HEK293 (cell line): ENCODE results near the gene MAPKAPK3.
"Not testable (repeated sequence)": the region's sequence is repeated elsewhere in the genome, so short reads cannot be mapped to it uniquely, and the experiment has no call there.

Experiments
- CTCF ChIA-PET: fragments of 350-600 bp; formaldehyde crosslinking; extraction: SDS; loops from one replicate; lab custom pipeline; 2021; ENCODE audit warnings: antibody characterized with exemption; lab: Yijun Ruan, JAX
- POLR2A ChIA-PET: fragments of 300-600 bp; formaldehyde crosslinking; extraction: SDS; loops from one replicate; lab custom pipeline; 2020; ENCODE audit warnings: antibody characterized with exemption, inconsistent platforms; lab: Yijun Ruan, JAX
- H3K27ac ChIP-seq: fragments of 200-500 bp; sonication (Bioruptor generic); 2 replicates; pipeline ENCODE4 v1.5.1; 2014; ENCODE audit warnings: low read depth, low read length, control low read depth, inconsistent platforms; ENCODE audit errors: extremely low read depth
- H3K36me3 ChIP-seq, 2 experiments: fragments of 200-500 bp in 1 of 2; sonication (Bioruptor generic) in 1 of 2; 1 replicate in 1 of 2; 2 replicates in 1 of 2; pipeline ENCODE4 v1.5.1; 2014 to 2017; ENCODE audit warnings: inconsistent platforms in 2 of 2, low read length in 2 of 2; ENCODE audit not compliant: control insufficient read depth in 2 of 2, insufficient read depth in 1 of 2
- H3K4me1 ChIP-seq: fragments of 200-500 bp; sonication (Bioruptor generic); 2 replicates; pipeline ENCODE4 v1.5.1; 2014; ENCODE audit warnings: mild to moderate bottlenecking, low read length, inconsistent platforms; ENCODE audit not compliant: control insufficient read depth, insufficient read depth
- H3K4me3 ChIP-seq: 2 replicates; pipeline ENCODE4 v1.5.1; 2011; ENCODE audit warnings: low read depth, mild to moderate bottlenecking, control low read depth, low read length, moderate library complexity
- H3K9me3 ChIP-seq: fragments of 200-500 bp; sonication (Bioruptor generic); 2 replicates; pipeline ENCODE4 v1.5.1; 2014; ENCODE audit warnings: low read depth, low read length, inconsistent platforms; ENCODE audit not compliant: control insufficient read depth, insufficient read depth
- EGR2 ChIP-seq: fragments of 450-650 bp; formaldehyde crosslinking; IDR thresholded peaks from 2 replicates; pipeline ENCODE4 v1.5.1; 2016; ENCODE audit warnings: low read depth, missing biosample characterization, missing genetic modification characterization
- GFI1B ChIP-seq: fragments of 450-650 bp; formaldehyde crosslinking; IDR thresholded peaks from 2 replicates; pipeline ENCODE4 v1.5.1; 2016; ENCODE audit warnings: missing biosample characterization, missing genetic modification characterization
- GLI4 ChIP-seq: fragments of 450-650 bp; formaldehyde crosslinking; IDR thresholded peaks from 2 replicates; pipeline ENCODE4 v1.5.1; 2016; ENCODE audit warnings: missing biosample characterization, missing genetic modification characterization
- HOXD13 ChIP-seq: sonication (generic); formaldehyde crosslinking; IDR thresholded peaks from 2 replicates; pipeline ENCODE4 v1.8.0; 2022; ENCODE audit warnings: missing genetic modification reagents, borderline replicate concordance
- KLF10 ChIP-seq: fragments of 450-650 bp; IDR thresholded peaks from 2 replicates; pipeline ENCODE4 v1.5.1; 2018; ENCODE audit warnings: missing biosample characterization, mild to moderate bottlenecking, missing genetic modification characterization
- KLF7 ChIP-seq: fragments of 450-650 bp; formaldehyde crosslinking; IDR thresholded peaks from 2 replicates; pipeline ENCODE4 v1.5.1; 2016; ENCODE audit warnings: missing biosample characterization, missing genetic modification characterization, borderline replicate concordance
- OVOL3 ChIP-seq: fragments of 450-650 bp; formaldehyde crosslinking; IDR thresholded peaks from 2 replicates; pipeline ENCODE4 v1.5.1; 2016; ENCODE audit warnings: missing biosample characterization, missing genetic modification characterization
- ZBTB8A ChIP-seq: fragments of 450-650 bp; formaldehyde crosslinking; IDR thresholded peaks from 2 replicates; pipeline ENCODE4 v1.5.1; 2016; ENCODE audit warnings: missing biosample characterization, missing genetic modification characterization
- ZEB2 ChIP-seq: fragments of 450-650 bp; formaldehyde crosslinking; IDR thresholded peaks from 2 replicates; pipeline ENCODE4 v1.5.1; 2016; ENCODE audit warnings: missing biosample characterization, missing genetic modification characterization
- ZFHX2 ChIP-seq: fragments of 450-650 bp; formaldehyde crosslinking; conservative IDR thresholded peaks from 2 replicates; pipeline ENCODE4 v1.5.1; 2016; ENCODE audit warnings: missing biosample characterization, missing genetic modification characterization
- ZNF121 ChIP-seq: fragments of 450-650 bp; formaldehyde crosslinking; IDR thresholded peaks from 2 replicates; pipeline ENCODE4 v1.5.1; 2016; ENCODE audit warnings: missing biosample characterization, missing genetic modification characterization
- ZNF16 ChIP-seq: fragments of 450-650 bp; formaldehyde crosslinking; IDR thresholded peaks from 2 replicates; pipeline ENCODE4 v1.5.1; 2016; ENCODE audit warnings: low read depth, missing biosample characterization, missing genetic modification characterization
- ZNF174 ChIP-seq: fragments of 450-650 bp; formaldehyde crosslinking; IDR thresholded peaks from 2 replicates; pipeline ENCODE4 v1.5.0; 2017; ENCODE audit warnings: missing biosample characterization, mild to moderate bottlenecking, missing genetic modification characterization
- ZNF202 ChIP-seq: fragments of 450-650 bp; formaldehyde crosslinking; IDR thresholded peaks from 2 replicates; pipeline ENCODE4 v1.5.1; 2016; ENCODE audit warnings: missing biosample characterization, missing genetic modification characterization, borderline replicate concordance
- ZNF223 ChIP-seq: fragments of 450-650 bp; formaldehyde crosslinking; IDR thresholded peaks from 2 replicates; pipeline ENCODE4 v1.5.1; 2016; ENCODE audit warnings: missing biosample characterization, missing genetic modification characterization
- ZNF416 ChIP-seq: fragments of 450-650 bp; formaldehyde crosslinking; IDR thresholded peaks from 2 replicates; pipeline ENCODE4 v1.5.1; 2016; ENCODE audit warnings: missing biosample characterization, missing genetic modification characterization
- ZNF585B ChIP-seq: fragments of 450-650 bp; formaldehyde crosslinking; IDR thresholded peaks from 2 replicates; pipeline ENCODE4 v1.5.1; 2016; ENCODE audit warnings: missing biosample characterization, missing genetic modification characterization
- ZNF610 ChIP-seq: fragments of 450-650 bp; formaldehyde crosslinking; IDR thresholded peaks from 2 replicates; pipeline ENCODE4 v1.5.1; 2016; ENCODE audit warnings: missing biosample characterization, missing genetic modification characterization, borderline replicate concordance
- ZNF645 ChIP-seq: fragments of 450-650 bp; formaldehyde crosslinking; IDR thresholded peaks from 2 replicates; pipeline ENCODE4; 2016; ENCODE audit warnings: missing biosample characterization, missing genetic modification characterization
- ZNF776 ChIP-seq: fragments of 450-650 bp; formaldehyde crosslinking; IDR thresholded peaks from 2 replicates; pipeline ENCODE4 v1.5.0; 2017; ENCODE audit warnings: missing biosample characterization, missing genetic modification characterization, borderline replicate concordance
- ZNF843 ChIP-seq: fragments of 450-650 bp; formaldehyde crosslinking; IDR thresholded peaks from 2 replicates; pipeline ENCODE4 v1.5.1; 2016; ENCODE audit warnings: missing biosample characterization, missing genetic modification characterization
- TF ChIP-seq, protein P1 (sequence below): fragments of 450-650 bp; formaldehyde crosslinking; IDR thresholded peaks from 2 replicates; pipeline ENCODE4 v1.5.1; 2016; ENCODE audit warnings: missing biosample characterization, missing genetic modification characterization

MAPKAPK3 gene

GRCh38 chr3:50687127-50687751, 70.3 kb downstream of the MAPKAPK3 start (continued):
- TF ChIP-seq ZNF416 (tag by site-specific recombination) (no peak), ZNF174 (tag by site-specific recombination) (no peak), ZNF843 (tag by site-specific recombination) (no peak)
- TF ChIP-seq, protein P1, sequence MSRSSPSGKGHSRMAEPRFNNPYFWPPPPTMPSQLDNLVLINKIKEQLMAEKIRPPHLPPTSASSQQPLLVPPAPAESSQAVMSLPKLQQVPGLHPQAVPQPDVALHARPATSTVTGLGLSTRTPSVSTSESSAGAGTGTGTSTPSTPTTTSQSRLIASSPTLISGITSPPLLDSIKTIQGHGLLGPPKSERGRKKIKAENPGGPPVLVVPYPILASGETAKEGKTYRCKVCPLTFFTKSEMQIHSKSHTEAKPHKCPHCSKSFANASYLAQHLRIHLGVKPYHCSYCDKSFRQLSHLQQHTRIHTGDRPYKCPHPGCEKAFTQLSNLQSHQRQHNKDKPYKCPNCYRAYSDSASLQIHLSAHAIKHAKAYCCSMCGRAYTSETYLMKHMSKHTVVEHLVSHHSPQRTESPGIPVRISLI (tag by site-specific recombination), result peak; percentile 40; the same call in 1 of the 2 replicates

GRCh38 chr3:50687916-50688315, 71.0 kb downstream of the MAPKAPK3 start:
- TF ChIP-seq GLI4, result no peak
- TF ChIP-seq ZNF121, result no peak
- TF ChIP-seq ZFHX2 (tag by site-specific recombination), result no peak
- TF ChIP-seq ZBTB8A (tag by site-specific recombination), result no peak
- no peak for TF ChIP-seq HOXD13
- no peak for TF ChIP-seq ZEB2
- no peak for TF ChIP-seq GFI1B (tag by site-specific recombination)
- no peak for TF ChIP-seq EGR2
- TF ChIP-seq ZNF645 (tag by site-specific recombination), result no peak
- TF ChIP-seq ZNF202 (tag by site-specific recombination), result no peak
- TF ChIP-seq KLF10, result no peak
- no peak for TF ChIP-seq ZNF174 (tag by site-specific recombination)
- TF ChIP-seq ZNF16, result no peak
- TF ChIP-seq OVOL3 (tag by site-specific recombination), result no peak
- TF ChIP-seq KLF7 (tag by site-specific recombination), result no peak
- TF ChIP-seq ZNF223 (tag by site-specific recombination), result no peak
- no peak for TF ChIP-seq ZNF776 (tag by site-specific recombination)
- TF ChIP-seq, all 188 proteins: peak for 0
- H3K9me3 ChIP-seq, result no peaks in the 10 kb centered on the region
- H3K27ac ChIP-seq, result no peak overlapping the region
- POLR2A ChIA-PET, result no interaction called here
- H3K4me3 ChIP-seq, result no peak overlapping the region
- no peaks in the 10 kb centered on the region for H3K36me3 ChIP-seq
- CTCF ChIA-PET, result no interaction called here
- no peaks in the 10 kb centered on the region for H3K4me1 ChIP-seq

DNA sequence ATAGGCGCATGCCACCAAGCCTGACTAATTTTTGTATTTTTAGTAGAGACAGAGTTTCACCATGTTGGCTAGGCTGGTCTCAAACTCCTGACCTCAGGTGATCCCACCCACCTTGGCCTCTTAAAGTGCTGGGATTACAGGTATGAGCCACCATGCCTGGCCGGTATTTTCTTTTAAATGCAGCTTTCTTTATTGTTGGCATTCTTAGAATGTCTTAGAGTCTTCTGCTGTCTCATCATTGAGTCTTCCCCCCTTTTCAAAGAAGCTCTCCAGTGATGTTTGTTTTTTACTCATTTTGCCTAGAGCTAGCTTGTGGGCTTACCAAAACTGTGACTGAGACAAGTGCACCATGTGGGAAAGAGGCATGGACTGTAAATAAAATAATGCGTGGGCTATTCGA, 71.7 kb downstream of the MAPKAPK3 start:
- H3K9me3 ChIP-seq, H3K36me3 ChIP-seq, H3K4me1 ChIP-seq, H3K27ac ChIP-seq, H3K4me3 ChIP-seq, CTCF ChIA-PET, POLR2A ChIA-PET: not testable (repeated sequence)

- no peaks in the 10 kb centered on the region for H3K9me3 ChIP-seq
- ChIA-PET CTCF (interaction anchor here (0.7 kb wide), 2 partner anchors 12 to 859 kb away, joined by 4 read pairs; no protein-coding TSS in a partner anchor), POLR2A (interaction anchor here (0.7 kb wide), 1 partner anchor 21 kb away, joined by 4 read pairs; no protein-coding TSS in a partner anchor)
- H3K27ac ChIP-seq, result no peak overlapping the region
- no peaks in the 10 kb centered on the region for H3K36me3 ChIP-seq
- H3K4me3 ChIP-seq, result no peak overlapping the region
- TF ChIP-seq ZNF610 (tag by site-specific recombination) (peak; percentile 99), ZNF585B (no peak)
- no peaks in the 10 kb centered on the region for H3K4me1 ChIP-seq
These were observed 72.6 kb downstream of the MAPKAPK3 start for GRCh38 chr3:50689558-50689957.
